ENCODE data around the gene ARHGAP26.

Gene ARHGAP26

GRCh38 chr5:142819292-142819691 lies 49.1 kb downstream of the ARHGAP26 start:
- no peaks in the 10 kb centered on the region for H3K27me3 ChIP-seq (ENCODE audit: control insufficient read depth, insufficient read depth, low read length)
- H3K9ac ChIP-seq (ENCODE audit: low read depth, low read length): no peak overlapping the region
- H3K4me2 ChIP-seq (ENCODE audit: low read length): no peak overlapping the region
- H3K4me1 ChIP-seq (ENCODE audit: control insufficient read depth, insufficient read depth, low read length): peaks cover 43% of the 10 kb centered on the region
- H3K4me3 ChIP-seq (ENCODE audit: low read length): no peak overlapping the region
- H3K9me3 ChIP-seq (replicated peaks; ENCODE audit: low read length): no peaks in the 10 kb centered on the region
- H3K36me3 ChIP-seq (ENCODE audit: insufficient read depth, low read length): no peaks in the 10 kb centered on the region

- peaks cover 43% of the 10 kb centered on the region for H3K4me1 ChIP-seq (ENCODE audit: control insufficient read depth, insufficient read depth, low read length)
- no peaks in the 10 kb centered on the region for H3K9me3 ChIP-seq (replicated peaks; ENCODE audit: low read length)
- H3K9ac ChIP-seq (ENCODE audit: low read depth, low read length): no peak overlapping the region
- no peaks in the 10 kb centered on the region for H3K36me3 ChIP-seq (ENCODE audit: insufficient read depth, low read length)
- H3K27me3 ChIP-seq (ENCODE audit: control insufficient read depth, insufficient read depth, low read length): no peaks in the 10 kb centered on the region
- no peak overlapping the region for H3K4me3 ChIP-seq (ENCODE audit: low read length)
- no peak overlapping the region for H3K4me2 ChIP-seq (ENCODE audit: low read length)
These were observed 49.6 kb downstream of the ARHGAP26 start for GRCh38 chr5:142819825-142820224.

GRCh38 chr5:142820447-142820846 lies 50.3 kb downstream of the ARHGAP26 start:
- H3K27me3 ChIP-seq (ENCODE audit: control insufficient read depth, insufficient read depth, low read length): no peaks in the 10 kb centered on the region
- H3K9ac ChIP-seq (ENCODE audit: low read depth, low read length): no peak overlapping the region
- no peak overlapping the region for H3K4me2 ChIP-seq (ENCODE audit: low read length)
- no peaks in the 10 kb centered on the region for H3K36me3 ChIP-seq (ENCODE audit: insufficient read depth, low read length)
- H3K4me1 ChIP-seq (ENCODE audit: control insufficient read depth, insufficient read depth, low read length): peaks cover 43% of the 10 kb centered on the region
- H3K9me3 ChIP-seq (replicated peaks; ENCODE audit: low read length): no peaks in the 10 kb centered on the region
- no peak overlapping the region for H3K4me3 ChIP-seq (ENCODE audit: low read length)

- Histone ChIP-seq H3K36me3 (ENCODE audit: insufficient read depth, low read length) (no peaks in the 10 kb centered on the region), H3K4me3 (ENCODE audit: low read length) (no peak overlapping the region), H3K27me3 (ENCODE audit: control insufficient read depth, insufficient read depth, low read length) (no peaks in the 10 kb centered on the region), H3K9me3 (replicated peaks; ENCODE audit: low read length) (no peaks in the 10 kb centered on the region), H3K4me1 (ENCODE audit: control insufficient read depth, insufficient read depth, low read length) (peaks cover 47% of the 10 kb centered on the region), H3K4me2 (ENCODE audit: low read length) (no peak overlapping the region), H3K9ac (ENCODE audit: low read depth, low read length) (no peak overlapping the region)
These were observed 51.0 kb downstream of the ARHGAP26 start for GRCh38 chr5:142821034-142821732.

GRCh38 chr5:142821733-142822487 lies 51.7 kb downstream of the ARHGAP26 start:
- Histone ChIP-seq H3K27me3 (ENCODE audit: control insufficient read depth, insufficient read depth, low read length) (no peaks in the 10 kb centered on the region), H3K4me1 (ENCODE audit: control insufficient read depth, insufficient read depth, low read length) (peaks cover 47% of the 10 kb centered on the region), H3K36me3 (ENCODE audit: insufficient read depth, low read length) (no peaks in the 10 kb centered on the region), H3K9ac (ENCODE audit: low read depth, low read length) (no peak overlapping the region), H3K4me2 (ENCODE audit: low read length) (peak overlapping the region; percentile 46), H3K4me3 (ENCODE audit: low read length) (no peak overlapping the region), H3K9me3 (replicated peaks; ENCODE audit: low read length) (no peaks in the 10 kb centered on the region)

GRCh38 chr5:142823126-142823525 lies 52.9 kb downstream of the ARHGAP26 start:
- H3K4me1 ChIP-seq (ENCODE audit: control insufficient read depth, insufficient read depth, low read length): peaks cover 59% of the 10 kb centered on the region

GRCh38 chr5:142823806-142824205 lies 53.6 kb downstream of the ARHGAP26 start:
- Histone ChIP-seq H3K4me3 (ENCODE audit: low read length) (no peak overlapping the region), H3K9me3 (replicated peaks; ENCODE audit: low read length) (no peaks in the 10 kb centered on the region), H3K36me3 (ENCODE audit: insufficient read depth, low read length) (no peaks in the 10 kb centered on the region), H3K4me2 (ENCODE audit: low read length) (no peak overlapping the region), H3K4me1 (ENCODE audit: control insufficient read depth, insufficient read depth, low read length) (peaks cover 66% of the 10 kb centered on the region), H3K9ac (ENCODE audit: low read depth, low read length) (no peak overlapping the region), H3K27me3 (ENCODE audit: control insufficient read depth, insufficient read depth, low read length) (no peaks in the 10 kb centered on the region)

More at GRCh38 chr5:142823126-142823525, 52.9 kb downstream of the ARHGAP26 start:
- no peaks in the 10 kb centered on the region for H3K27me3 ChIP-seq (ENCODE audit: control insufficient read depth, insufficient read depth, low read length)
- H3K4me3 ChIP-seq (ENCODE audit: low read length): no peak overlapping the region
- no peaks in the 10 kb centered on the region for H3K9me3 ChIP-seq (replicated peaks; ENCODE audit: low read length)
- no peak overlapping the region for H3K9ac ChIP-seq (ENCODE audit: low read depth, low read length)
- no peak overlapping the region for H3K4me2 ChIP-seq (ENCODE audit: low read length)
- H3K36me3 ChIP-seq (ENCODE audit: insufficient read depth, low read length): no peaks in the 10 kb centered on the region

- H3K4me3 ChIP-seq (ENCODE audit: low read length): no peak overlapping the region
- no peak overlapping the region for H3K4me2 ChIP-seq (ENCODE audit: low read length)
- H3K9ac ChIP-seq (ENCODE audit: low read depth, low read length): no peak overlapping the region
- peaks cover 69% of the 10 kb centered on the region for H3K4me1 ChIP-seq (ENCODE audit: control insufficient read depth, insufficient read depth, low read length)
- H3K27me3 ChIP-seq (ENCODE audit: control insufficient read depth, insufficient read depth, low read length): no peaks in the 10 kb centered on the region
- no peaks in the 10 kb centered on the region for H3K9me3 ChIP-seq (replicated peaks; ENCODE audit: low read length)
- no peaks in the 10 kb centered on the region for H3K36me3 ChIP-seq (ENCODE audit: insufficient read depth, low read length)
These were observed 54.2 kb downstream of the ARHGAP26 start for GRCh38 chr5:142824391-142824790.

- peaks cover 72% of the 10 kb centered on the region for H3K4me1 ChIP-seq (ENCODE audit: control insufficient read depth, insufficient read depth, low read length)
- H3K36me3 ChIP-seq (ENCODE audit: insufficient read depth, low read length): no peaks in the 10 kb centered on the region
These were observed 55.4 kb downstream of the ARHGAP26 start for GRCh38 chr5:142825378-142826089.

GRCh38 chr5:142826093-142826492 lies 55.9 kb downstream of the ARHGAP26 start:
- peak overlapping the region; percentile 29 for H3K4me2 ChIP-seq (ENCODE audit: low read length)
- H3K36me3 ChIP-seq (ENCODE audit: insufficient read depth, low read length): no peaks in the 10 kb centered on the region
- H3K4me3 ChIP-seq (ENCODE audit: low read length): no peak overlapping the region
- H3K9me3 ChIP-seq (replicated peaks; ENCODE audit: low read length): no peaks in the 10 kb centered on the region
- H3K9ac ChIP-seq (ENCODE audit: low read depth, low read length): no peak overlapping the region
- peaks cover 77% of the 10 kb centered on the region for H3K4me1 ChIP-seq (ENCODE audit: control insufficient read depth, insufficient read depth, low read length)
- H3K27me3 ChIP-seq (ENCODE audit: control insufficient read depth, insufficient read depth, low read length): no peaks in the 10 kb centered on the region

More at GRCh38 chr5:142825378-142826089, 55.4 kb downstream of the ARHGAP26 start:
- Histone ChIP-seq H3K9ac (ENCODE audit: low read depth, low read length) (no peak overlapping the region), H3K9me3 (replicated peaks; ENCODE audit: low read length) (no peaks in the 10 kb centered on the region), H3K27me3 (ENCODE audit: control insufficient read depth, insufficient read depth, low read length) (no peaks in the 10 kb centered on the region), H3K4me2 (ENCODE audit: low read length) (no peak overlapping the region), H3K4me3 (ENCODE audit: low read length) (no peak overlapping the region)

GRCh38 chr5:142826741-142827492 lies 56.7 kb downstream of the ARHGAP26 start:
- Histone ChIP-seq H3K4me1 (ENCODE audit: control insufficient read depth, insufficient read depth, low read length) (peaks cover 74% of the 10 kb centered on the region), H3K9ac (ENCODE audit: low read depth, low read length) (no peak overlapping the region)

More at GRCh38 chr5:142826741-142827492, 56.7 kb downstream of the ARHGAP26 start:
- Histone ChIP-seq H3K9me3 (replicated peaks; ENCODE audit: low read length) (no peaks in the 10 kb centered on the region), H3K27me3 (ENCODE audit: control insufficient read depth, insufficient read depth, low read length) (no peaks in the 10 kb centered on the region), H3K4me3 (ENCODE audit: low read length) (peak overlapping the region; percentile 7), H3K36me3 (ENCODE audit: insufficient read depth, low read length) (no peaks in the 10 kb centered on the region), H3K4me2 (ENCODE audit: low read length) (peak overlapping the region; percentile 33)
